HuH-7 (cell line): ENCODE data around the gene LRP11.
"Not testable (repeated sequence)": the region's sequence is repeated elsewhere in the genome, so short reads cannot be mapped to it uniquely, and the experiment has no call there.

Source experiments
- DNase-seq: peaks from one replicate; pipeline ENCODE4 v3.0.0; 2011; ENCODE audit warnings: low spot score

LRP11 gene

DNA sequence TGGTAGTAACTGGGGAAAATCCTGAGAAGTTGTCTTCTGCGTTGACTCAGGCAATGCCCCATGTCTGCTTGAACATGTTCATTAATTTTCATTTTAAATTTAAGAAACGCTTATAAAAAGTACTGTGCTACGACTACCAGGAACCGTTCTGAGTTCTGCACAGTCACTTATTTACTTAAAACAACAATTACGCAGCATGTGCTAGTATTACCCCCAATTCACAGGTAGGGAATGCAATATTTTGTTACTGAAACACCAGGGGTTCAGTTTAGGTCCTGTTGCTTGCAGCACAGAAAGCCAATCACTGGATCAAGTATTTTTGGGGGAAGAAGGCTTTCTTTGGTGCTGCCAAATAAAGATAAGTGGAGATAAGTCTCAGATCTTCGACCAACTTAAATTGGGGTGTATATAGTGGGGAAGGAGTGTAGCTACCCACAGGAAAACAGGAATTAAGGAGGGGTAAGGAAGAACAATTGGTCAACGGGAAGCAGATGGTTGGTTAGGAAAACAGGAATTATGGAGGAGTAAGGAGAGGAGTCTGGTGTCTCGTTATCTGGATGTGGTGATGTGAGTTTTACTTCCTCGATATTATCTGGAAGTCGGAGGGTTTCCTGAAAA is 5.2 kb upstream of the LRP11 start:
- DNase-seq: no peak

- DNase-seq: peak; percentile 93
Measured at GRCh38 chr6:149867876-149868640, 3.9 kb upstream of the LRP11 start.

GRCh38 chr6:149864578-149865535 is 698 bp upstream of the LRP11 start:
- peak; percentile 72 for DNase-seq

DNA sequence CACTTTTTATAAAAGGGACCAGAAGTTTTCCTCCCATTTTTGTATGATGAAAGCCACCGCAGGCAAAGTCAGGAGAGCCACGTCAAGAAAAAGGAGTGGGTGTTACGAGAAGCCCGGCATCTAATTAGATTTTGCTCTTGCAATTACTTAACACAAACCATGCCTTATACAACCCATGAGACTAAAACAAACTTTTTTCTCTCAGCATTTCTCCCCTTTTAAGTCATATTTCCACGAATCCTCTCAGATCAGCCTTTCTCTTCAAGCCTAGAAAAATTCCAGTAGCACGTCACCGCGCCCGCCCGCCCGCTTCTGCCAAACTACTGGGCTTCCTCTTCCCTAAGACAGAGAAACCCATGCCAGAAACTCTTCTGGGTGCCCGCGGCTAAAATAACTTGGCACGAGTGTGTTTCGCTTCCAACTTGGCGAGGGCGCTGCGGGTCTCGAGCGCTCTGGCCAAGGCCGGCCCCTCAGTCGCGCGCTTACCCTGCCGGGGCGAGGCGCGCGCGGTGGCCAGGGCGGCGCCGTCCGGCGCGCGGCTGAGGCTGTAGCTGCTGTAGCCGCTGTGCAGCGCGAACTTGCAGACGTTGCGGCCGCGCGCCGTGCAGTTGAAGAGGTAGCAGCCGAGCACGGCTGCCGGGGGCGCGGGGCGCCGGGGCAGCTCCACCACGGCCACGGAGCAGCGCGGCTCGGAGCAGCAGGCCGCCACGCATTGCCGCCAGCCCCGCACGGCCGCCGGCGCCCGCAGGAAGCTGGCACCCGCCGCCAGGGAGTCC is 1.0 kb downstream of the LRP11 start:
- peak; percentile 56 for DNase-seq

DNA sequence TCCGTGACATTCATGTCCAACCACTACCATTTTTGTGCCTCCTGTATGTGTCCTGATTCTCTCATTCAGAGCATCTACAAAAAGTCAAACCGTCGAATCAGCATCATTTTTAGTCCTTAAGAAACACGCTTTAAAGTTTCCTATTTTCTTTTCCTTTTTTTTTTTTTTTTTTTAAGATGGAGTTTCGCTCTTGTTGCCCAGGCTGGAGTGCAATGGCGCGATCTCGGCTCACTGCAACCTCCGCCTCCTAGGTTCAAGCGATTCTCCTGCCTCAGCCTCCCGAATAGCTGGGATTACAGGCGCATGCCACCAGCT is 1.8 kb downstream of the LRP11 start:
- not testable (repeated sequence) for DNase-seq

- DNase-seq: no peak
Measured at GRCh38 chr6:149861603-149862423, 2.3 kb downstream of the LRP11 start.

GRCh38 chr6:149860834-149861602 is 3.1 kb downstream of the LRP11 start:
- DNase-seq: peak; percentile 72

DNA sequence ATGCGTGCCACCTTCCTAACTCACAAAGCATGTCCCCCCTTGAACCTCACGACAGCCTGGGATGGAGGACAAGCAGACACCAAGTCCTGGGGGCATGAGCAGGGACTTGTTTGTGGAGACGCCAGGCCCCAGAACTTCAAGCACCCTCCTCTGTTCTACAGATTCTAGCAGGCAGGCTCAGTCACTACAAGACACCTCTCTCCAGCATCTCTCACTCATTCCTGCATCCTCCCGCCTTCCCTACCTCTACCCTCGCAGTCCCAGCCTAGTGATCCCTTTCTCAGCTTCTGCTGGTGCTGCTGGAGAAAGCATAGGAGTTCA is 3.7 kb downstream of the LRP11 start:
- DNase-seq: no peak

- DNase-seq: peak; percentile 45
Measured at GRCh38 chr6:149859938-149860337, 4.2 kb downstream of the LRP11 start.

DNA sequence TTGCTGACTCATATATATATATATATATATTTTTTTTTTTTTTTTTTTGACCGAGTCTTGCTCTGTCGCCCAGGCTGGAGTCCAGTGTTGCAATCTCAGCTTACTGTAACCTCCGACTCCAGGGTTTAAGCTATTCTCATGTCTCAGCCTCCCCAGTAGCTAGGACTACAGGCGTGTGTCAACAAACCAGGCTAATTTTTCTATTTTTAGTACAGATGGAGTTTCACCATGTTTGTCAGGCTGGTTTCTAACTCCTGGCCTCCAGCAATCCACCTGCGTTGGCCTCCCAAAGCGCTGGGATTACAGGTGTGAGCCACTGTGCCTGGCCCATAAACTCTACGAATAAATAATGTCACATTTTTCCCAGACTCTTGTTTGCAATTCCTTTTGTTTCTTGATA is 4.8 kb downstream of the LRP11 start:
- no peak for DNase-seq

DNA sequence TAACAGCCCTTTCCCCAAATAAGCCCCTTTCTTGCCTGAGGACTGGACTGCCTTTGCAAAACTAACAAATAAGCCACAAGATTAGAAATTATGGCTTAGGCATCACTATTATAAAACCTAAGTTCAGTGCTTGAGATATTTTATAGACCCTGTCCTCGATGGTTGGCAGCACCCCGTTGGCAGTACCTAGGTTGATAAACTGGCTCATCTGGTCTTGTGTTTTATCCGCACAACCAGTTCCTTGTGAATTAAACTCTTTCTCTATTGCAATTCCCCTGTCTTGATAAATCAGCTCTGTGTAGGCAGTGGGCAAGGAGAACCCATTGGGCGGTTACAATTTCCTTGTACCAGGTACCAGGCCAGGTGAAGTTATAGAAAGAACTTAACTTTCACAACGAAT is 6.6 kb downstream of the LRP11 start:
- DNase-seq: no peak

- no peak for DNase-seq
Measured at GRCh38 chr6:149856256-149856994, 7.7 kb downstream of the LRP11 start.

DNA sequence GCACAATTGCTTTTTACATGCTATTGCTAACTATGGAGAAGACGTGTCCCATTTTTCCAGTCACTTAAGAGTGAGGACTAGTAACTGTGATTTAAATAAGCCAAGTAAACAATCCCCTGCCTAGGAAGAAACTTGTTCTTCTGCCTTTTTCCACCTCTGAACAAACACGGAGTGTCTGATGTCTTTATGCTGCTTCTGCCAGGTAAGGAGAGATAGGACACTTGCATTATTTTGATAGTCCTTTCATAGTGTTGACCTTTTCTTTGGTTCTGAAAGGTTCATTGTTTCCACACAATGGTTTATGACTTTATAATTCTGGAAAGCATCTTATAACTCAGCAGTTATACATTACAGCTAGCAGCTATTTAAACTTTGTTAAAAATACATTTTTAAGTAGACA is 8.4 kb downstream of the LRP11 start:
- no peak for DNase-seq

- DNase-seq: no peak
Measured at GRCh38 chr6:149855040-149855654, 9.0 kb downstream of the LRP11 start.

GRCh38 chr6:149854532-149854931 is 9.6 kb downstream of the LRP11 start:
- DNase-seq: no peak

DNA sequence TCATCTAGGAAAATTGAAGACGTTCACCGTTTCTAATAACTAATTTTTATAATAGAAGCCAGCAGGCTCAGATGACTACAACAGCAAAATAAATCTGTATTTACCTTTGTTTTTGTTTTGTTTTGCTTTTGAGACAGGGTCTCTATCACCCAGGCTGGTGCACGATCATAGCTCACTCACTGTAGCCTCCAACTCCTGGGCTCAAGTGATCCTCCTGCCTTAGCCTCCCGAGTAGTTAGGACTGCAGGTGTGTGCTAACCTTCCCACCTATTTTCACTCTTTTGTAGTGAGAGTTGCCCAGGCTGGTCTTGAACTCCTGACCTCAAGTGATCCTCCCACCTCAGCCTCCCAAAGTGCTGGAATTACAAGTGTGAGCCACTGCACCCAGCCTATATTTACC is 10.1 kb downstream of the LRP11 start:
- DNase-seq: not testable (repeated sequence)

GRCh38 chr6:149852881-149853280 is 11.3 kb downstream of the LRP11 start:
- no peak for DNase-seq

GRCh38 chr6:149852180-149852579 is 12.0 kb downstream of the LRP11 start:
- DNase-seq: no peak

DNA sequence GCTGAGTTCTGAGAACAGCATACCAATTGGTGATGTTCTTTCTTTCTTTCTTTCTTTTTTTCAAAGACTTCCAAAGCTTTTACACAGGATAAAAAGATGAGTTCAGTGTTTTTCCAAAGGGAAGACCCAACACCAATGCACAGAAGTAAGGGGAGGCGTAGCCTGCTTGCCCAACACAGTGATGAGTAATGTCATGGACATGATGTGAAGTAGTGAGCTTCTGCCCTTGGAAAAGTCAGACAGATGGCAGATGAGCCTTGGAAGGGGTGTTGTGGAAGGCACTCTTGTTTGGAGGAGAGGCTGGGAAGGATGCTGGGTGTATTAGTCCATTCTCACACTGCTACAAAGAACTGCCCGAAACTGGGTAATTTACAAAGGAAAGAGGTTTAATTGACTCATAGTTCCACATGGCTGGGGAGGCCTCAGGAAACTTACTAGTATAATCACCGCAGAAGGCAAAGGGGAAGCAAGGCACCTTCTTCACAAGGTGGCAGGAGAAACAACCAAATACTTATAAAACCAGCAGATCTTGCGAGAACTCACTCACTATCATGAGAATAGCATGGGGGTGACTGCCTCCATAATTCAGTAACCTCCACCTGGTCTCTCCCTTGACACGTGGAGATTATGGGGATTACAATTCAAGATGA is 12.6 kb downstream of the LRP11 start:
- DNase-seq: no peak
